Progenitor cell of endocrine pancreas (in vitro differentiated cells): ENCODE data around the gene TMEM252. TPM values are rescaled to one million over a fixed set of nuclear protein-coding genes. Genes with fewer than 3 reads are reported as not detected.

Source experiments
- DNase-seq: peaks from one replicate; pipeline ENCODE4 v3.0.0; 2021; ENCODE audit warnings: low spot score; ENCODE audit not compliant: unreplicated experiment
- H3K27ac Mint-ChIP-seq: 2 replicates; pipeline ENCODE4 v1.8.0; 2021; ENCODE audit warnings: mild to moderate bottlenecking, moderate library complexity, mixed read lengths
- H3K27me3 Mint-ChIP-seq: 2 replicates; pipeline ENCODE4 v1.8.0; 2021; ENCODE audit warnings: mixed read lengths
- H3K36me3 Mint-ChIP-seq: 2 replicates; pipeline ENCODE4 v1.8.0; 2022; ENCODE audit warnings: mixed read lengths; ENCODE audit not compliant: insufficient read depth
- H3K4me1 Mint-ChIP-seq: 2 replicates; pipeline ENCODE4 v1.8.0; 2021; ENCODE audit warnings: low read depth, mixed read lengths
- H3K4me3 Mint-ChIP-seq: 2 replicates; pipeline ENCODE4 v1.8.0; 2021; ENCODE audit warnings: low read depth, mild to moderate bottlenecking, moderate library complexity, mixed read lengths
- H3K9me3 Mint-ChIP-seq: 2 replicates; pipeline ENCODE4 v1.8.0; 2021; ENCODE audit warnings: low read depth, mixed read lengths
- CTCF ChIP-seq: fragments of 200-600 bp; sonication (generic); IDR thresholded peaks from one replicate; pipeline ENCODE4 v1.5.0; 2021; ENCODE audit warnings: antibody characterized with exemption, mild to moderate bottlenecking; ENCODE audit not compliant: unreplicated experiment
- total RNA-seq: library from RNA; stranded (reverse); gene quantifications from 2 replicates; pipeline ENCODE4 v1.2.1, GENCODE V29; 2021

TMEM252 gene
- total RNA-seq, 1 donor from 2014 or later, result not detected

- no peak for DNase-seq
- peaks cover 7% of the 10 kb centered on the region for H3K9me3 Mint-ChIP-seq
- H3K36me3 Mint-ChIP-seq, result no peaks in the 10 kb centered on the region
- no peak overlapping the region for H3K27ac Mint-ChIP-seq
- no peak overlapping the region for H3K4me3 Mint-ChIP-seq
- peaks cover 2% of the 10 kb centered on the region for H3K4me1 Mint-ChIP-seq
- no peak for TF ChIP-seq CTCF
- peaks cover 2% of the 10 kb centered on the region for H3K27me3 Mint-ChIP-seq
Measured at GRCh38 chr9:68513981-68514380, 26.7 kb downstream of the TMEM252 start.

- peaks cover 2% of the 10 kb centered on the region for H3K4me1 Mint-ChIP-seq
Measured at GRCh38 chr9:68513385-68513784, 27.3 kb downstream of the TMEM252 start.

GRCh38 chr9:68509689-68510088 lies 31.0 kb downstream of the TMEM252 start:
- H3K27ac Mint-ChIP-seq, result no peak overlapping the region
- H3K4me3 Mint-ChIP-seq, result no peak overlapping the region
- no peaks in the 10 kb centered on the region for H3K36me3 Mint-ChIP-seq
- DNase-seq, result no peak
- no peak for TF ChIP-seq CTCF
- H3K4me1 Mint-ChIP-seq, result peaks cover 2% of the 10 kb centered on the region
- H3K9me3 Mint-ChIP-seq, result no peaks in the 10 kb centered on the region
- H3K27me3 Mint-ChIP-seq, result no peaks in the 10 kb centered on the region

More at GRCh38 chr9:68513385-68513784, 27.3 kb downstream of the TMEM252 start:
- H3K4me3 Mint-ChIP-seq, result no peak overlapping the region
- no peak overlapping the region for H3K27ac Mint-ChIP-seq
- peaks cover 2% of the 10 kb centered on the region for H3K27me3 Mint-ChIP-seq
- DNase-seq, result no peak
- no peaks in the 10 kb centered on the region for H3K36me3 Mint-ChIP-seq
- TF ChIP-seq CTCF, result no peak
- peaks cover 4% of the 10 kb centered on the region for H3K9me3 Mint-ChIP-seq

- Mint-ChIP-seq H3K4me3 (no peak overlapping the region), H3K36me3 (no peaks in the 10 kb centered on the region), H3K27me3 (peaks cover 6% of the 10 kb centered on the region), H3K27ac (no peak overlapping the region), H3K4me1 (peaks cover 2% of the 10 kb centered on the region), H3K9me3 (no peaks in the 10 kb centered on the region)
- TF ChIP-seq CTCF, result no peak
- DNase-seq, result no peak
Measured at GRCh38 chr9:68508547-68508946, 32.1 kb downstream of the TMEM252 start.

DNA sequence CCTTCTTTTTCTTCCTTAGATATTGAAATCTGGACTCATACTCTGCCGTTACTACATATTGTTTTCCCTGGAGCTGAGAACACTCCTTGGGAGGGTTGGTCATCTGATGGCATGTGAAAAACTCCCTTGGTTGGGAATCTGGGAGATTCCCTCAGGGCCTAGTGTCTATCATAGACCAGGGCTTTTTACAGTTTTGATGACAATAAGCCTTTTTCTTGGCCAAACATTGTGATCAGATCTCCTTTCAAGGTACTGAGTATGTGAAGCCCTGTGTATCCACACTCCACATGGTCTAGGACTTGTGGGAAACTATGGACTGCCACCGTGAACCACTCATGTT lies 32.9 kb downstream of the TMEM252 start:
- Mint-ChIP-seq H3K4me3 (no peak overlapping the region), H3K27ac (no peak overlapping the region), H3K9me3 (no peaks in the 10 kb centered on the region), H3K27me3 (peaks cover 6% of the 10 kb centered on the region), H3K36me3 (no peaks in the 10 kb centered on the region), H3K4me1 (peaks cover 2% of the 10 kb centered on the region)
- no peak for TF ChIP-seq CTCF
- DNase-seq, result no peak
